Measurements from ENCODE around the gene SRSF5.

- TF ChIP-seq, protein P1, sequence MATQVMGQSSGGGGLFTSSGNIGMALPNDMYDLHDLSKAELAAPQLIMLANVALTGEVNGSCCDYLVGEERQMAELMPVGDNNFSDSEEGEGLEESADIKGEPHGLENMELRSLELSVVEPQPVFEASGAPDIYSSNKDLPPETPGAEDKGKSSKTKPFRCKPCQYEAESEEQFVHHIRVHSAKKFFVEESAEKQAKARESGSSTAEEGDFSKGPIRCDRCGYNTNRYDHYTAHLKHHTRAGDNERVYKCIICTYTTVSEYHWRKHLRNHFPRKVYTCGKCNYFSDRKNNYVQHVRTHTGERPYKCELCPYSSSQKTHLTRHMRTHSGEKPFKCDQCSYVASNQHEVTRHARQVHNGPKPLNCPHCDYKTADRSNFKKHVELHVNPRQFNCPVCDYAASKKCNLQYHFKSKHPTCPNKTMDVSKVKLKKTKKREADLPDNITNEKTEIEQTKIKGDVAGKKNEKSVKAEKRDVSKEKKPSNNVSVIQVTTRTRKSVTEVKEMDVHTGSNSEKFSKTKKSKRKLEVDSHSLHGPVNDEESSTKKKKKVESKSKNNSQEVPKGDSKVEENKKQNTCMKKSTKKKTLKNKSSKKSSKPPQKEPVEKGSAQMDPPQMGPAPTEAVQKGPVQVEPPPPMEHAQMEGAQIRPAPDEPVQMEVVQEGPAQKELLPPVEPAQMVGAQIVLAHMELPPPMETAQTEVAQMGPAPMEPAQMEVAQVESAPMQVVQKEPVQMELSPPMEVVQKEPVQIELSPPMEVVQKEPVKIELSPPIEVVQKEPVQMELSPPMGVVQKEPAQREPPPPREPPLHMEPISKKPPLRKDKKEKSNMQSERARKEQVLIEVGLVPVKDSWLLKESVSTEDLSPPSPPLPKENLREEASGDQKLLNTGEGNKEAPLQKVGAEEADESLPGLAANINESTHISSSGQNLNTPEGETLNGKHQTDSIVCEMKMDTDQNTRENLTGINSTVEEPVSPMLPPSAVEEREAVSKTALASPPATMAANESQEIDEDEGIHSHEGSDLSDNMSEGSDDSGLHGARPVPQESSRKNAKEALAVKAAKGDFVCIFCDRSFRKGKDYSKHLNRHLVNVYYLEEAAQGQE (IDR thresholded peaks at IDR 0.05; ENCODE audit: low read depth), result no peak
- TF ChIP-seq RAD21 (IDR thresholded peaks at IDR 0.05; ENCODE audit: low read depth) (no peak), EGR1 (IDR thresholded peaks at IDR 0.05) (no peak), TAF1 (IDR thresholded peaks at IDR 0.05; ENCODE audit: low read depth) (no peak), MAX (IDR thresholded peaks at IDR 0.05) (no peak), USF1 (IDR thresholded peaks at IDR 0.05) (no peak)
Measured at GRCh38 chr14:69741055-69741454, 25.9 kb upstream of the SRSF5 start.
